ENCODE results near the gene COPZ1.

DNA sequence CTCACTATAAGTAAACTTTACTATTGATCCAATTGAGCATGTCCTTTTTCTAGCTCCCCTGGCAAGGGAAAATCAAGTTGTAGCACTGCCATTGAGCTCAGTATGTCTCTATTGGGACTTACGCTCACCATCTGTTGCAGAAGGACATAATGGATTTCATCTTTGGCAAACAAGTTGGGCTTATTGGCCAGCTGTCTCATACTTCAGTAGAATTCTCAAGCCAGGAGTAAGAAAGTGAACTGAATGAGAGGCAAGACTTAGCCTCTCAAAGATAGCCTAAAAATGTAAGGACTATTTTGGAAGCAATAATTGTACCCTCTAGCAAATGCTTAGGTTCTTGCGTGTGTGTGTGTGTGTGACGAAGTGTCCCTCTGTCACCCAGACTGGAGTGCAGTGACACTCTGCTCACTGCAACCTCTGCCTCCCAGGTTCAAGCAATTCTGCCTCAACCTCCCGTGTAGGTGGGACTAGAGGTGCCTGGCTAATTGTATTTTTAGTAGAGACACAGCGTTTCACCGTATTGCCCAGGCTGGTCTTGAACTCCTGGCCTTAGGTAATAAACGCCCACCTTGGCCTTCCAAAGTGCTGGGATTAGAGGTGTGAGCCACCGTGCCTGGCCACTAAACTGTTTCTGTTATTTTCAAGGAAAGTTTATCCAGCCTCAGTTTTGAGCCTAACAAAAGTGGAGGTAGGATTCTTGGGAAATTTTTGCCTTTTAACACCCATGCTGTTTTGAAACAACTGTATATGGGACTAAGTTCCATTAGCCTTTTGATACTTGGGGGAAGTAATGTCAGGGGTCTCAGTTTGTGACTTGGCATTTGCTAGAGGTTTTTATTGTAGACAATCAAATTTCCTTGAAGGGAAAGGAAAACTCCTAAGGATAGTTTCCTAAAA, 37.4 kb upstream of the COPZ1 start:
- TF ChIP-seq, protein P1, sequence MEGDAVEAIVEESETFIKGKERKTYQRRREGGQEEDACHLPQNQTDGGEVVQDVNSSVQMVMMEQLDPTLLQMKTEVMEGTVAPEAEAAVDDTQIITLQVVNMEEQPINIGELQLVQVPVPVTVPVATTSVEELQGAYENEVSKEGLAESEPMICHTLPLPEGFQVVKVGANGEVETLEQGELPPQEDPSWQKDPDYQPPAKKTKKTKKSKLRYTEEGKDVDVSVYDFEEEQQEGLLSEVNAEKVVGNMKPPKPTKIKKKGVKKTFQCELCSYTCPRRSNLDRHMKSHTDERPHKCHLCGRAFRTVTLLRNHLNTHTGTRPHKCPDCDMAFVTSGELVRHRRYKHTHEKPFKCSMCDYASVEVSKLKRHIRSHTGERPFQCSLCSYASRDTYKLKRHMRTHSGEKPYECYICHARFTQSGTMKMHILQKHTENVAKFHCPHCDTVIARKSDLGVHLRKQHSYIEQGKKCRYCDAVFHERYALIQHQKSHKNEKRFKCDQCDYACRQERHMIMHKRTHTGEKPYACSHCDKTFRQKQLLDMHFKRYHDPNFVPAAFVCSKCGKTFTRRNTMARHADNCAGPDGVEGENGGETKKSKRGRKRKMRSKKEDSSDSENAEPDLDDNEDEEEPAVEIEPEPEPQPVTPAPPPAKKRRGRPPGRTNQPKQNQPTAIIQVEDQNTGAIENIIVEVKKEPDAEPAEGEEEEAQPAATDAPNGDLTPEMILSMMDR (IDR thresholded peaks at IDR 0.05): no peak
- no peak for TF ChIP-seq POLR2A (IDR thresholded peaks at IDR 0.05)

Data from thyroid gland (tissue), 4 donors.